WERI-Rb-1 (cell line): ENCODE measurements around the gene CYP11A1.

Experiments used
- DNase-seq: peaks from one replicate; pipeline ENCODE4 v3.0.0-alpha.2; 2020
- H3K27ac ChIP-seq: fragments of 250-450 bp; sonication (Bioruptor Pico); 2 replicates; pipeline ENCODE4 v1.5.1; 2020; ENCODE audit warnings: mild to moderate bottlenecking, moderate library complexity
- H3K27me3 ChIP-seq: fragments of 250-450 bp; sonication (Bioruptor Pico); 2 replicates; pipeline ENCODE4 v1.5.1; 2021; ENCODE audit warnings: mild to moderate bottlenecking, low read depth, moderate library complexity; ENCODE audit not compliant: insufficient read depth, severe bottlenecking
- H3K36me3 ChIP-seq: fragments of 250-450 bp; sonication (Bioruptor Pico); 2 replicates; pipeline ENCODE4 v1.5.1; 2020; ENCODE audit warnings: mild to moderate bottlenecking, moderate library complexity
- H3K4me3 ChIP-seq: 2 replicates; pipeline ENCODE4 v1.5.1; 2011; ENCODE audit warnings: low read depth, mild to moderate bottlenecking, control low read depth, low read length
- H3K9me3 ChIP-seq: fragments of 250-450 bp; sonication (Bioruptor Pico); 2 replicates; pipeline ENCODE4 v1.5.1; 2021; ENCODE audit warnings: mild to moderate bottlenecking, moderate library complexity; ENCODE audit not compliant: severe bottlenecking
- CTCF ChIP-seq: IDR thresholded peaks from 2 replicates; pipeline ENCODE4 v1.5.1; 2011; ENCODE audit warnings: low read depth, mild to moderate bottlenecking, control low read depth, inconsistent platforms, low read length

CYP11A1 gene

GRCh38 chr15:74351670-74352069, 15.8 kb downstream of the CYP11A1 start:
- H3K36me3 ChIP-seq = no peaks in the 10 kb centered on the region
- TF ChIP-seq CTCF = no peak
- no peak overlapping the region for H3K27ac ChIP-seq
- no peaks in the 10 kb centered on the region for H3K27me3 ChIP-seq
- H3K4me3 ChIP-seq = no peak overlapping the region
- no peak for DNase-seq
- no peaks in the 10 kb centered on the region for H3K9me3 ChIP-seq

DNA sequence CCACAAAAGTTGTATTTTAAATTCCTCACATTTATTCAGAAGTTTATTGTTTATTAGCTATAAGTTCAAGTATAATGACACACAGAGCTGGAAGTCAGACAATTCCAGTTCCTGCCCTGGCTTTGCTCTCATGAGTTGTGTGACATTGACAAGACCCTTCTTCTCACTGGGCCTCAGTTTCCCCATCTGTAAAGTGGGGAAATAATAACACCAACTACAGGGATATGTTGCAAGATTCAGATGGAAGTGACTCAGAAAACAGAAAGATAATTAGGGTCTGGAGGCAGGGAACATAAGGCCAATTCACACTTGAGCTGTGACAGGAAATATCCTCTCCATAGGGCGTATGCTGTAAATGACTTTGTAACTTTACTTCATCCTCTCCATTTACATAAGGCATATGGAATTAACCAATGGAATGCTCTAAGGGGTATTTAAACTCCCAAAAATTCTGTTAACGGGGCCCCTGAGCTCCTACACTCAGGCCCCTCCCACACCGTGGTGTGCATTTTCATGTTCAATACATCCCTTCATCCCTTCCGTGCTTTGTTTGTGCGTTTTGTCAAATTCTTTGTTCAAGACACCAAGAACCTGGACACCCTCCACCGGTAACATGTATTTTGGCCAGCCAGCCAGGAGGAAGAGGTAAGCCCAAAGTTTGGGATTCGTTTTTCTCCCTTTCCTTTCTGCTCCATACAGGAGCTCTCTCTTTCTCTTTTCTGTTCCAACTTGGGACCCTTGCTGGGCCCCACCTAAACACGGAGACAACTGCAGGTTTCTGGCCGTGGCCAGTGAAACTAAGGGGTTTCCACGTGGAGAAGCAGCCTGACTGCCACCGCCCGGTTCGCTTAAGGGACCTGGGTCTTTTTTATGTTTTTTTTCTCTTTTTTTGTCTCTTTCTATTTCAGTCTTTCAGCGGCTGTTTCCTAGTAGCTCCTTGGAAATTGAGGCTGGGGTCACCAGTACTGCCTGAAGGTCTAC, 16.9 kb downstream of the CYP11A1 start:
- H3K9me3 ChIP-seq = no peaks in the 10 kb centered on the region
- H3K4me3 ChIP-seq = no peak overlapping the region

DNA sequence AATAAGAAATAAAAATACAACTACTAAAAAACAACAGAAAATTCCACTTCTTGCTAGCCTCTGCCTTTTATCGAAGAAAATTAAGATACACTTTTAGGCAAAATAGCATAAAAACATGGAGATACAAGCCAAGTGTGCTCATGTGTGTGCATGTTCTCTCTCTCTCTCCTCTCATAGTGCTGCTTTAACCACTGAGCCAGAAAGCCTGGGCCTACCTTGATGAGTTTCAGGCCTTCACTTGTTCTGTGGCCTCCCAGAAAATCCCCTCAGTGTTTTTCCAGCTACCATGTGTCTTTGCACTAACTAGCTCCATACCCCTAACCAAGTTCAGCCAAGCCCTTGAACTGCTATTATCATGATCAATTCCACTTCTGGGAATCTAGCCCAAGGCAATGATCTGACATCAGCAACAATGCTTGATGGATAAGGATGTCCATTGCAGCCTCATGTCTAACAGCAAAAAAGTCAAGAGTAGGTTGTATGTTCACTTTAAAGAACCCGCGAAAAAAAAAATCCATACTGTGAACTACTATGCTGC, 18.1 kb downstream of the CYP11A1 start:
- H3K36me3 ChIP-seq = no peaks in the 10 kb centered on the region
- no peak for TF ChIP-seq CTCF
- no peaks in the 10 kb centered on the region for H3K9me3 ChIP-seq
- no peak overlapping the region for H3K4me3 ChIP-seq
- H3K27me3 ChIP-seq = no peaks in the 10 kb centered on the region
- DNase-seq = no peak
- H3K27ac ChIP-seq = no peak overlapping the region

More for the DNA sequence above, 16.9 kb downstream of the CYP11A1 start:
- H3K27ac ChIP-seq = no peak overlapping the region
- no peaks in the 10 kb centered on the region for H3K27me3 ChIP-seq
- TF ChIP-seq CTCF = no peak
- no peak for DNase-seq
- no peaks in the 10 kb centered on the region for H3K36me3 ChIP-seq

DNA sequence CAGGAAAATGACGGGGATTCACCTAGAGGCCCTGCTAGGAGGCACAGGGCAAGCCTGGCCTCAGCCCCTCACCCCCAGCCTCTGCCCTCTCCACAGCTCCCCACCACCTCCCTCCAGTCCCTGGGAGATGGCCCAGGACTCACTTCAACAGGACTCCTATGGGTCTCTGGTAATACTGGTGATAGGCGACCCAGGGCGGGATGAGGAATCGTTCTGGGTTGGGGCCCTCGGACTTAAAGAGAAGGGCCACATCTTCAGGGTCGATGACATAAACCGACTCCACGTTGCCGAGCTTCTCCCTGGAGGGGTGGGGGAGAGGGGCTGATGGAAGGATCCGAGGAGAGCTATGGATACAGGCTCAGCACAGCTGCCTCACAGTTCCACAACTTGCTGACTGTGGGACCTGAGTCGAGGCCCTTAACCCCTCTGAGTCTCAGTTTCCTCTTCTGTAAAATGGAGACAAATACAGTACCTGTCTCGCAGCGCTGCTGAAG, 19.6 kb downstream of the CYP11A1 start:
- TF ChIP-seq CTCF = no peak
- Histone ChIP-seq H3K36me3 (no peaks in the 10 kb centered on the region), H3K27me3 (no peaks in the 10 kb centered on the region), H3K27ac (no peak overlapping the region), H3K4me3 (no peak overlapping the region), H3K9me3 (no peaks in the 10 kb centered on the region)
- no peak for DNase-seq

GRCh38 chr15:74345051-74345450, 22.4 kb downstream of the CYP11A1 start:
- TF ChIP-seq CTCF = no peak
- Histone ChIP-seq H3K9me3 (no peaks in the 10 kb centered on the region), H3K27me3 (no peaks in the 10 kb centered on the region), H3K27ac (no peak overlapping the region), H3K4me3 (no peak overlapping the region), H3K36me3 (no peaks in the 10 kb centered on the region)
- no peak for DNase-seq
